NCI-H2196 (cell line): ENCODE results near the gene KCNMA1.
A peak's percentile ranks its signal among the peaks of the same experiment; 100 is the strongest.

Experiments used
- DNase-seq: peaks from one replicate; lab custom pipeline; 2025; ENCODE audit not compliant: unreplicated experiment; lab: John Stamatoyannopoulos, UW

Gene KCNMA1

DNA sequence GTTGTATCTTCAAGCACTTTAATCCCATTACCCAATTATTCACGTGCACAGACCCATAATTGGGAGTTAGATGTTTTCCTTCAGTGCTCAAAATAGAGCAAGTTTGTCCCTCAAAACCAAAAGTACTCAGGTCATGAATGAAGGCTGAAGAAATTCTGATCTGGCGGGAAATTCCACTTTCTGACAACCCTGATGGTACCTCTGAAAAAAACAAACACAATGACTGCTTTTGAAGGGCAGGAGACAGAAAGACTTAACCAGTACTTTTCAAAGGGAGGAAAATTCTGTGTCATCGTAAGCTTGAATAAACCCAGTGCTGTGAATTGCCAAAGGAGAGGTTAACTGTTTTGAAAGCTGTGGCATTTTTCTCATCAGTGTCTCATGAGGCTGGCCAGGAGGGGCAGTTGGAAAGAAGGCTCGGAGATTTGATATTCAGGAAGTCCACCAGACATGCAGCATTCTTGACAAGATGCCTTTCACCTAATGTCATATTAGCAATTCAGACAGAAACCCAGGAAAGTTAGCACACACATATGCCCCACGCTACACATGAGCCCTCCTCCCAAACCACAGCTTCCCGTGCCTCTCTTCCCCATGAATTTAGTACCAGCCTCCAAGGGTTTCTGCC lies 347.0 kb downstream of the KCNMA1 start:
- no peak for DNase-seq

DNA sequence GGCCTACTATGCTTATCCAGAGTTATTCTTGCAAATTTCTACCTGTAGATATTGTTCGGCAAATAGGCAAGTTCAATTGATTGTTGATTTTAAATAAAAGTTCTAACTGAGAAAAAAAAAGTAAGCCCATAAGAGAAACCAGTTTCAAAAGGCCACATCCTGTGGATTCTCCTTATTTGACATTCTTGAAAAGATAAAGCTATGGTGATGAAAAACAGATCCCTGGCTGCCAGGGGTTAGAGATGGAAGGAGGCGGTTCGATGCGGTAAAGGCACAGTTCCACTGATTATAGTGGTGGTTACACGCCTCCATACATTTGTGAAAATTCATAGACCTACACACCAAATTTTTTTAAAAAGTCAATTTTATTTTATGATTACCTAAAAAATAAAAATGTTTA lies 347.8 kb downstream of the KCNMA1 start:
- no peak for DNase-seq

DNA sequence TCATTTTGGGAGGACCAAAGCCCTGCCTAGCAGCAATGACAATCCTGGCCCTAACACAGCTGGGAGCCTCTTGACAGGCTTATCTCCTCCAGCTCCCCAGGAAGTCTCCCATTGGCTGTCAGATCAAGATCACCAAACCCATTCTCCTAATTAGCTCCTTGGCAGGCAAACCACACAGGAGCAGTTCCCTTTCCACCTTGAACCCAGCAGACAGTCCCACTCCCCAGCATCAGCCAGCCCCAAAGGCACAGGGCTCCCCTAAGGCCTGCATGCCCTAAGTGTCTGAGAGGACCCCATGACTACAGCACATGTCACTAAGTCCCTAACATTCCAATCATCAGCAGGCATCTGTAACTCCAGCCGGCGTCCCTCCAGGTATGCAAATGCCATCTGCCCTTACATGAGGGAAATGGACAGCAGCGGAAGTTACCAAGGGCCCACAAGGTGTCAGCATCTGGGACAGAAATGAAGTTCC lies 348.5 kb downstream of the KCNMA1 start:
- DNase-seq = no peak

DNA sequence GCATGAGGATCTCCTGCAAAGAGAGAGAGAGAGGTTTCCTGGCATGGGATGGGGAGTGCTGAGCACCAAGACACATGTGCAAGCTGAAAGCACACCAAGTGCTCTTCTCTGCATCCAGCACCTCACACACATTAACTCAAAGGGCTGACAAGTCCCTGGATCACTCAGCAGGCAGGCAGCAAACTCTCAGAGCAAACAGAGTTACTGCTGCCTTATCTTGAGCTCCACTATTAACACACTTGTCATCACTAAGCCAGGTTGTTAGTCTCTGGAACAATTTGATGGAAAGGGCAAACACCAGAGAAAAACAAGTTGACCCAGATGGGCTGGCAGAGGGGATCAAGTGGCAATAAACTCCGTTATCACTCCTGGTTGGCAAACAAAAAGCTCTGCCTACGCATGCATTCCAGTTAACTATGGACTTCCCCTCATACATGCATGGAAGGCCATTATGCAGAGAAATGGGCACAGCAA lies 349.9 kb downstream of the KCNMA1 start:
- peak; percentile 10 for DNase-seq

DNA sequence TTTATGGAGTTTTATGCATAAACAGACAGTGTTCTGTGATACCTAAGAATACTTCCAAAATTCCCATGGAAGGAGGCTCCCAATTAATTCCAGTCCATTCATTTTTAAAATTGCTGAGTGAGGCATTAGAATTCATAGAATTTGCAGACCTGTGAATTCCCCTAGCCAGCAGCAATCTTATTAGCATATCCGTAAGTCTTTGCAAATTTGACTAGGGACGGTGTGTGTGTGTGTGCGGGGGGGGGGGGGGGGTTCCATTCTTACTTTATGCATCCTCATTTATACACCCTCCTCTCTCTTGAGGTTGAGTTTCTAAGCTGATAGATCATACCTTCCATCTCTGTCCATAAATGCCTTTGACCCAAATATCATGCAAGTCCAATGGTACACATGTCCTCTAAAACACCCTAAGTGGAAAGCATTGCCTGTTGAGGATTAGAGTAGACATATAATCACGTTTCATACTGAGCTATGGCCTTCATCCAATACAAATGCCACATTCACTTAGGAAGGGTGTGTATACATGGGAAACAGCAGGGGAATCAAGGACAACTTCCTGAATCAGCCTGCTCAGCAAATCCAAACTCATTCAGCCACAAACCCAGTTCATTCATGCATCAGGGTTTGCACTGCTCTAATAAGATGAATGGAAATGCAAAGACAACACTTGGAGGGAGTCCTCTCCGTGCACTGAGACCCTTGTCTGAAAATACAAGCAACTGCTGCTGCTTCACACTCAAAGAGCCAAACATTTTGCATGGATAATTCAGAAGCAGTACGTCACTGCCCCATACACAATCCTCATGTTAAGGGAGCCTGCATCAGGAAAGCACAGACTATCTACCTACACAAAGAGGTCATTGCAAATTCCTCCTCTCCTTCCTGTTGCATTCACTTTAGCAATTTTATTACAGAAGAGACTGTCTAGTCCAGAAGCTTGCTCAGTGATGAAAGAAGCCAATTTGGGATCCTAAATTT lies 350.8 kb downstream of the KCNMA1 start:
- DNase-seq = no peak

DNA sequence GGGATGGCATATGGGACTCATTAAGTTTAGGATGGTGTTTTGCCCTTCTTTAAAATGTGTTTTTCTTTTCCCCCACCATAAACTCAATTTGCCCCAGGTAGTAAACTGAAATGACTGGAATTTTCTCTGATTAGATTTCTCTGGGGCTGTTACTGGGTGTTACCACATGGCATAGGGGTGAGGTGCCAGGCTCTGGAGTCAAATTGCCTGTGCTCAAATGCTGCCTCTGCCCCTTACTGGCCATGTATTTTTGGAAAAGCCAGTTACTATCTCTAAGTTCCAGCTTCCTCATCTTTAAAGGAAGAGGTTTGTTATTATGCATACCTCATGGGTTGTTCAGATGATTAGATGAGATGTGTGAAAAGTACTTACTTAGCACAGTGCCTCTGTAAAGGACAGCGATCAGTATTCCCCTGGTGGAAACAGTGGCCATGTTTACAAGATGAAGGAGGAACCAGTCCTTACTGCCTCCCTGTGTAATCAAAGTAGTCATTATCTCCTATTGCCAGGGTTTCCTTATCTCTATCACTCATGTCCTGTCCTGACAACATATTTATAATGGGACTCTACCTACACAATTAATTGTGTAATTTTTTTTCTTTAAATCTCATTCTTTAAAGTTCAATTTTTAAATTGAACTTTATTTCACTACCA lies 352.0 kb downstream of the KCNMA1 start:
- no peak for DNase-seq

GRCh38 chr10:77284797-77285196 lies 352.8 kb downstream of the KCNMA1 start:
- no peak for DNase-seq

- DNase-seq = no peak
Measured at GRCh38 chr10:77283326-77283725, 354.3 kb downstream of the KCNMA1 start.

DNA sequence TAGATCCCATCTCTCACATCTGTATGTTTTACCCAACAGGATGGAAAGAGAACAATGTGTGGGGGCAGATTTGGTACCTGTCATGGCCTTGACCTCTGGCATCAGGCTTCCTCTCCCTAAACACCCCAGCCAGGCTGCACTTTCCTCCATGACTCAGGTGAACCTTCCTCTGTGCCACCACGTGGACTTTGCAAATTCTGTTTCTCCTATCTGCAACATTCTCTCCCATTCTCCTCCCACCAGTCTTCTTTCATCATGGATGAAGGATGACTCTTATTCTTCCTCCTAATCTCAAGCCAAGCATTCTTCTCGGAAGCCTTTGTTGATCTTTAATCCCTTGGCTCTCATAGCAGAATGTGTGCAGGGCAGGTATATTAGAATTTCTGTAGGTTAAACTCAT lies 355.4 kb downstream of the KCNMA1 start:
- DNase-seq = no peak

DNA sequence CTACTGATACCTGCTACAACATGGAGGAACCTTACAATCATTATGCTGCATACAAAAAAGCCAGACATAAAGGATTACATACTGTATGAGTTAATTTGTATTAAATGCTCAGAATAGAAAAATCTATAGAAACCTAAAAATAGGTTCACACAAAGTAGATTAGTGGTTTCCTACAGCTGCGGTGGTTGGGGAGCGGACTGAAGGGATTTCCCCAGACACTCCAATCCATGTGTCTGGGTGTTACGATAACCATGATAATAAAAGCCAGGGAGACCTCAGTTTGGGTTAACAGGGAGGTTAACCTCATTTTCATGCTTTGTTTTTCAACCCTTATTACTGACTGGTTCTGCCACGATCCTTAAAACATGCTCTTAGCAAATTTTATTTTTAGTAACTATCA lies 355.9 kb downstream of the KCNMA1 start:
- no peak for DNase-seq

DNA sequence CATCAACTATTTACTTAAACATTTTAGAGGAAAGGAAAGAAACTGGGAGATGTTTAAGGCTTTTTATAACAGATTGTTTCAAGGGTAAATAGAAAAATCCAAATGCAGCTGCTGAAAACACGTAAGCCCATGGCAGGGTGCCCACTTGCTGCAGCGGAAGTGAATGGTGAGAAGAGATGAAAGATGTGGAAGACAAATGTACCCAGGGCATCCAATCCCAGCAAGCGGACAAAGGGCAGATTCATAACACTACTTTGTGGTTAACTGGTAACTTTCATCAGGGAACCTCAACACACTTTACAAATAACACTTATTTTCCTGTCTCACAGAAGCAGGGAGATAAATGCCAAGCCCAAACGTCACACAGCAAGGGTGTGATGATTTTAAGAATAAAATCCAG lies 358.4 kb downstream of the KCNMA1 start:
- DNase-seq = peak; percentile 14

GRCh38 chr10:77274046-77274795 lies 363.4 kb downstream of the KCNMA1 start:
- DNase-seq = no peak

DNA sequence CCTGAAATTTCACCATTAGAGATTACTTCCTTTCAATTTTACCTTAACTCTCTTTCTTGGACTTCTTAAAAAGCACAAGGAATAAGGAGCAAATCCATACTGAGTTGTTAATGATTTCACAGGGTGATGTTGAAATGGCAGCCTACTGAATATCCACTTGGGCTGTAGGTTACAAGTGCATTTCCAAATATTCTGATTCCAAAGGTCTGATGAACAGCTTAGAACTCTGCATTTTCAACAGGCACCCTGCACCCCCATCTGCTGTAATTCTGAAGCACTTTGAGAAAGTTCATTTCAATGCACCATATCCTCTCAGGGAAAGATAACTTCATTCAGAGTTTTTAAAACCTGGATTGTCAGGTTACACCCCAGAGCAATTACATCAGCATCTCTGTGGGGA lies 368.4 kb downstream of the KCNMA1 start:
- DNase-seq = no peak

DNA sequence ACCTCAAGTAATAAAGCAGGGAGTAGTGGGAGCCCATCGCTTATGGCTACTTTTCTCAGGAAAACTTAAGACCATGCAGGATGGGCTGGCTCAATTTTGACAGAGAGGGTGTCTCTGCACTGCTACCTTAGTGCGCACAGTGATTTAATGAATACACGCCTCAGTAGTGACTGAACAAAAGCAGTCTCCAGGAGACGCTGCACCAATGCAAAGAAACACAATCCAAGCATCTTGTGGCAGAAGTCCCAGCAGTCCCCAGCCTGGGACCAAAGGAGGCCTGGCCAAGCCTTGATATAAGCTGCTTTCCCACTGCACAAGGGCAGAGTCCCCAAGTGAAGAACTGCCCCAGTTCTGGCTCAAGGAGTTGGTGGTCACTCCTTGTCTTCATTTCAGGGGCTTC lies 368.9 kb downstream of the KCNMA1 start:
- no peak for DNase-seq

DNA sequence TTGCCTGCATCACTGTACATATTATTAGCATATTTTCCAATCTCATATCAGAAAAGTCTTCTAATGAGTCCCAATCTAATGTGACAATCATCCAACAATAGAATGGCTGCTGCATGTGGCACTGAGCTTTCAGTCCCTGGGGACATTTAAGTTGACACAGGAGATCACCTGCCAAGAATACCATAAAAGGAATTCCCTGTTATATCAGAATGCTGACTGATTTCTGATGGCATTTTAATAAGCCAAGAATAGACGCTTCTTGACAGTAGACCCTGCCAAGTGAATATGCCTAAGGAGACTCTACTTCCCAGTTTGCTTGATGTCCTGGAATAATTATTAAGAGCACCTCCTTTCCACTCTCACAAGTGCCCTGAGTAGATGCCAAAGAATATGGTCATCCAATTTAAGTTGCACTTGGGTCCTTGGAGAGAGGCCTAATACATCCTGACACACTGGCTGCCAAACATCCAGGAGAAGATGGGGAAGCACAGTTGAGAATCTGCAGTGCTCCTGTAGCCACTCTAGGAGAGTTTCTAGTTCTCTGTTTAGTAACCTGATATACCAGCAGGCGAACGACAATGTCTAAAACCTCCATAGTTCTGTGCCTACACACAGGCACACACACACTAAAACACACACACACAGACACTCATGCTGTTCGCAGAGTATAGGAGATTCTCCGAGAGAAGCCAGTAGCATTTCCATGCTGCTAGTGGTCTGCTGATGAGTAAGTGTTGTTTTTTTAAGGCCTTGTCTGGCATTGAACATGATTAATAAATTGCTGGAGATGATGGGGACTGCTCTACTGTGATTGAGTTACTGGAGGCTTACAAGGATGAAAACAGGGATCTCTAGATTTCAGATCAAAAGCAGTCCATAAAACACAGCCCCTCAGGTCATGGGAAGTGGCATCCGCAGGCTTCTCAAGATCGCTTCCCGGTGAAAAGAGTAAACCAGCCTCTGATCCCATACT lies 369.6 kb downstream of the KCNMA1 start:
- DNase-seq = no peak

GRCh38 chr10:77266242-77266641 lies 371.4 kb downstream of the KCNMA1 start:
- DNase-seq = no peak

- DNase-seq = no peak
Measured at GRCh38 chr10:77264527-77264926, 373.1 kb downstream of the KCNMA1 start.

DNA sequence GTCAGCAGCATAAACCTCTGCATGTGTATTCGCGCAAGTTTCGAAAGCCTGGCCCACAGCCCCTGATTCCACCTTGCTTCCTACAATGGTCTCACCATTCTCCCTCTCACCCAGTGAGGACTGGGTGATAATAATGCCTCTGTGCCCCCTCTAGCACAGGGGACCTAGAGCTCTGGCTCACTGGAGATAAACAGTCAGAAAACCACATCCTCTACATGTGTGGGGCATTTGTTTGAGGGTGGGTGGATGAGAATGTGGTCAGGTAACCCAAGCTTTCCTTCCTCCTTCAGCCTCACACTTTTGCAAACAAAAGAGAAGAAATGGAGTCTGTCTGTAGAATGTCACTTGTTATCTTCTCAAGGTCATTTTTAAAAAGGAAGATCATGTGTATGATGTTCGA lies 373.5 kb downstream of the KCNMA1 start:
- no peak for DNase-seq

DNA sequence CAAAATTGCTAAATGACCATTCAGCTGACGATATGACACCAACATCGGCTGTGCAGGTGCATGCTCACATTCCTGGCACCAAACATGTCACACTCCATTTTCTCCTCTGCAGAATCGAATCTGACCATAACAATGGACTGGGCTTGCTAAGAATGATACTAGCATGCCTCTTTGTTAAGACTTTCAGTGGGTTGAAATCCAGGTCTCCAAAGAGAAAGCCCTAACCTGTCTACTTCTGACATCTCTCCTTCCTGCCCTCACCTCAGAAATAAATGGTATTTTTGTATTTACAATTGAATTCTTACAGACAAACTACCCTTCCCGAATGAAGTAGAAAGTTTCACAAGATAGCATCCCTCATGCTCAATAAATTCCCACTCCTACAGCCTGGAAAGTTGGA lies 373.9 kb downstream of the KCNMA1 start:
- DNase-seq = no peak

- DNase-seq = no peak
Measured at GRCh38 chr10:77261146-77261545, 376.5 kb downstream of the KCNMA1 start.
